Measurements from ENCODE around the gene MROH8. TPM values are rescaled to one million over a fixed set of nuclear protein-coding genes. Genes with fewer than 3 reads are reported as not detected.

The MROH8 gene
- total RNA-seq, 4 donors from 2014 or later, result 4.4 to 14.1 (median 6.2) TPM

GRCh38 chr20:37179683-37180524 is 556 bp upstream of the MROH8 start:
- Histone ChIP-seq H3K27ac (peak overlapping the region; percentile 97 to 98), H3K4me1 (peaks cover 4% of the 10 kb centered on the region in 2 donors), H3K4me3 (peak overlapping the region; percentile 70 to 88), H3K36me3 (no peaks in the 10 kb centered on the region), H3K27me3 (no peaks in the 10 kb centered on the region), H3K9me3 (no peaks in the 10 kb centered on the region)
- TF ChIP-seq POLR2A (IDR thresholded peaks at IDR 0.05), result no peak
- TF ChIP-seq, protein P1, sequence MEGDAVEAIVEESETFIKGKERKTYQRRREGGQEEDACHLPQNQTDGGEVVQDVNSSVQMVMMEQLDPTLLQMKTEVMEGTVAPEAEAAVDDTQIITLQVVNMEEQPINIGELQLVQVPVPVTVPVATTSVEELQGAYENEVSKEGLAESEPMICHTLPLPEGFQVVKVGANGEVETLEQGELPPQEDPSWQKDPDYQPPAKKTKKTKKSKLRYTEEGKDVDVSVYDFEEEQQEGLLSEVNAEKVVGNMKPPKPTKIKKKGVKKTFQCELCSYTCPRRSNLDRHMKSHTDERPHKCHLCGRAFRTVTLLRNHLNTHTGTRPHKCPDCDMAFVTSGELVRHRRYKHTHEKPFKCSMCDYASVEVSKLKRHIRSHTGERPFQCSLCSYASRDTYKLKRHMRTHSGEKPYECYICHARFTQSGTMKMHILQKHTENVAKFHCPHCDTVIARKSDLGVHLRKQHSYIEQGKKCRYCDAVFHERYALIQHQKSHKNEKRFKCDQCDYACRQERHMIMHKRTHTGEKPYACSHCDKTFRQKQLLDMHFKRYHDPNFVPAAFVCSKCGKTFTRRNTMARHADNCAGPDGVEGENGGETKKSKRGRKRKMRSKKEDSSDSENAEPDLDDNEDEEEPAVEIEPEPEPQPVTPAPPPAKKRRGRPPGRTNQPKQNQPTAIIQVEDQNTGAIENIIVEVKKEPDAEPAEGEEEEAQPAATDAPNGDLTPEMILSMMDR (IDR thresholded peaks at IDR 0.05), result no peak
- DNase-seq, result no peak
- intact Hi-C loops (cut with DNase I; ENCODE audit: low total_unique reads), result no loop called here

- no peak overlapping the region for H3K4me3 ChIP-seq
- intact Hi-C loops (cut with DNase I; ENCODE audit: low total_unique reads), result no loop called here
- no peak for TF ChIP-seq POLR2A (IDR thresholded peaks at IDR 0.05)
- TF ChIP-seq, protein P1 (IDR thresholded peaks at IDR 0.05), result no peak
- no peaks in the 10 kb centered on the region for H3K9me3 ChIP-seq
- no peaks in the 10 kb centered on the region for H3K4me1 ChIP-seq
- no peak overlapping the region for H3K27ac ChIP-seq
- H3K27me3 ChIP-seq, result no peaks in the 10 kb centered on the region
- no peaks in the 10 kb centered on the region for H3K36me3 ChIP-seq
- no peak for DNase-seq
Observed at GRCh38 chr20:37172836-37173235, 6.5 kb downstream of the MROH8 start.

- no peak overlapping the region for H3K4me3 ChIP-seq
- H3K36me3 ChIP-seq, result no peaks in the 10 kb centered on the region
- no peak for DNase-seq
- H3K27ac ChIP-seq, result no peak overlapping the region
- intact Hi-C loops (cut with DNase I; ENCODE audit: low total_unique reads), result no loop called here
- H3K4me1 ChIP-seq, result no peaks in the 10 kb centered on the region
- TF ChIP-seq POLR2A (IDR thresholded peaks at IDR 0.05), result no peak
- TF ChIP-seq, protein P1 (IDR thresholded peaks at IDR 0.05), result no peak
- no peaks in the 10 kb centered on the region for H3K9me3 ChIP-seq
- H3K27me3 ChIP-seq, result no peaks in the 10 kb centered on the region
Observed at GRCh38 chr20:37166867-37167266, 12.5 kb downstream of the MROH8 start.

DNA sequence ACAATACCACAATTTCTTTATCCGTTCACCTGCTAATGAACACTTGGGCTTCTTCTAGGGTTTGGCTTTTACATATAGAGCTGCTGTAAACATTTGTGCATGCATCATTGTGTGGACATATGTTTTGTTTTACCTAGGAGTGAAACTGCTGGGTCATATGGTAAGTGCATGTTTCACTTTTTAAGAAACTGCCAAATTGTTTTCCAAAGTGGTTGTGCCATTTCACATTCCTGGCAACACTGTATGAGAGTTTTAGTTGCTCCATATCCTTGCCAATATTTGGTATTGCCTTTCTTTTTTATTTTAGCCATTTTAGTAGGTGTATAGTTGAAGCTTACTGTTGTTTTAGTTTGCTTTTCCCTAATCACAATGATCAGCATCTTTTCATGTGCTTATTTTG is 14.3 kb downstream of the MROH8 start:
- H3K4me1 ChIP-seq, result no peaks in the 10 kb centered on the region
- DNase-seq, result no peak
- H3K4me3 ChIP-seq, result no peak overlapping the region
- no peak for TF ChIP-seq POLR2A (IDR thresholded peaks at IDR 0.05)
- TF ChIP-seq, protein P1 (IDR thresholded peaks at IDR 0.05), result no peak
- no peak overlapping the region for H3K27ac ChIP-seq
- no peaks in the 10 kb centered on the region for H3K9me3 ChIP-seq
- no peaks in the 10 kb centered on the region for H3K36me3 ChIP-seq
- H3K27me3 ChIP-seq, result no peaks in the 10 kb centered on the region
- intact Hi-C loops (cut with DNase I; ENCODE audit: low total_unique reads), result no loop called here

DNA sequence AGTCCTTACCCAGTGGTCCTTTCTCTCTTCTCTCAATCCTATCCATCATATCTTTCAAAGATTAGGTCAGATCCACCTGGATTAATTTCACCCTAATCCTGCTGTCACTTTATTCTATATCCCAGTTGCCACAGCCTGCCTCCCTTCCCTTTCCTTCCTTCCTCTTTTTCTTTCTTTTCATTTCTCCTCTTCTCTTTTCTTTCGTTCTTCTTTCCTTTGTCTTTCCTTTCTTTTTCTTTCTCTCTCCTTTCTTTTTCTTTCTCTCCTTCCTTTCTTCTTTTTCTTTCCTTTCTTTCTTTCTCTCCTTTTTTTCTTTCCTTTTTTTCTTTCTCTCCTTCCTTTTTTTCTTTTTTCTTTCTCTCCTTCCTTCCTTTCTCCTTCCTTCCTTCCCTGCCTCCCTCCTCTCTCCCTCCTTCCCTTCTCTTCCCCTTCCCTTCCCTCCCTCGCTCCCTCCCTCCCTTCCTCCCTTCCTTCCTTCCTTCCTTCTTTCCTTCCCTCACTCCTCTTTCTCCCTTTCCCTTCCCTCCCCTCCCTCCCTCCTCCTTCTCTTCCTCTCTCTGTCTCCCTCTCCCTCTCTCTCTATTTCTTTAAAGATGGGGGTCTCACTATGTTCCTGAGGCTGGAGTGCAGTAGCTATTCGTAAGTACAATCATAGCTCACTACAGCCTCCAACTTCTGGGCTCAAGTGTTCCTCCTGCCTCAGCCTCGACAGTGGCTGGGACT is 15.4 kb downstream of the MROH8 start:
- TF ChIP-seq, protein P1 (IDR thresholded peaks at IDR 0.05), result no peak
- TF ChIP-seq POLR2A (IDR thresholded peaks at IDR 0.05), result no peak
- Histone ChIP-seq H3K4me1 (no peaks in the 10 kb centered on the region), H3K27me3 (no peaks in the 10 kb centered on the region), H3K4me3 (no peak overlapping the region), H3K27ac (no peak overlapping the region), H3K9me3 (no peaks in the 10 kb centered on the region), H3K36me3 (no peaks in the 10 kb centered on the region)
- DNase-seq, result no peak
- intact Hi-C loops (cut with DNase I; ENCODE audit: low total_unique reads), result no loop called here

Measured in uterus (tissue), 4 donors.